Fibroblast of lung (primary cell): Measurements from ENCODE around the gene NUDCD3. TPM values are rescaled to one million over a fixed set of nuclear protein-coding genes. Genes with fewer than 3 reads are reported as not detected.

ENCODE experiments used
- DNase-seq, 2 donors: peaks; one replicate each; pipeline versions ENCODE4 v3.0.0 to v3.0.0-alpha.2; 2010; ENCODE audit warnings: low read depth in 2 of 2
- H2AFZ ChIP-seq: 2 replicates; pipeline ENCODE4 v1.5.1; 2012; ENCODE audit warnings: low read length, control low read depth, inconsistent platforms
- H3K27ac ChIP-seq: 2 replicates; pipeline ENCODE4 v1.5.1; 2011; ENCODE audit warnings: low read length, control low read depth; ENCODE audit not compliant: insufficient read depth
- H3K27me3 ChIP-seq: 2 replicates; pipeline ENCODE4 v1.5.1; 2011; ENCODE audit warnings: mild to moderate bottlenecking, low read length; ENCODE audit not compliant: control insufficient read depth, insufficient read depth
- H3K36me3 ChIP-seq: 2 replicates; pipeline ENCODE4 v1.5.1; 2011; ENCODE audit warnings: low read length; ENCODE audit not compliant: control insufficient read depth, insufficient read depth
- H3K4me1 ChIP-seq: 2 replicates; pipeline ENCODE4 v1.5.1; 2011; ENCODE audit warnings: low read length; ENCODE audit not compliant: control insufficient read depth, insufficient read depth; ENCODE audit errors: extremely low read depth
- H3K4me2 ChIP-seq: 2 replicates; pipeline ENCODE4 v1.5.1; 2011; ENCODE audit warnings: low read length, control low read depth; ENCODE audit not compliant: insufficient read depth; ENCODE audit errors: extremely low read depth
- H3K4me3 ChIP-seq, 4 experiments: fragments of 200-600 bp in 1 of 4; sonication (generic) in 1 of 4; replicated peaks in 1 of 4; 2 replicates each; pipeline ENCODE4 v1.5.1; 2011 to 2016; ENCODE audit warnings: low read length in 4 of 4, low read depth in 3 of 4, mild to moderate bottlenecking in 3 of 4, control low read depth in 2 of 4, inconsistent platforms in 1 of 4, mixed read lengths in 1 of 4; ENCODE audit not compliant: insufficient read depth in 1 of 4; ENCODE audit errors: control extremely low read depth in 1 of 4
- H3K79me2 ChIP-seq: 2 replicates; pipeline ENCODE4 v1.5.1; 2012; ENCODE audit warnings: mild to moderate bottlenecking, low read length, inconsistent platforms; ENCODE audit not compliant: control insufficient read depth, insufficient read depth
- H3K9ac ChIP-seq: 2 replicates; pipeline ENCODE4 v1.5.1; 2011; ENCODE audit warnings: mild to moderate bottlenecking, low read length, control low read depth; ENCODE audit not compliant: insufficient read depth
- H3K9me3 ChIP-seq: 2 replicates; pipeline ENCODE4 v1.5.1; 2012; ENCODE audit warnings: low read depth, low read length; ENCODE audit not compliant: control insufficient read depth, insufficient read depth
- H4K20me1 ChIP-seq: 2 replicates; pipeline ENCODE4 v1.5.1; 2011; ENCODE audit warnings: low read length; ENCODE audit not compliant: control insufficient read depth, insufficient read depth; ENCODE audit errors: extremely low read depth
- EZH2 ChIP-seq: IDR thresholded peaks from 2 replicates; pipeline ENCODE4 v1.5.1; 2012; ENCODE audit warnings: low read length, control low read depth, mild to moderate bottlenecking; ENCODE audit errors: missing control alignments
- polyA plus RNA-seq, 2 donors: library from polyadenylated mRNA; depleted of rRNA in 1 of 2; stranded (reverse) in 1 of 2; unstranded in 1 of 2; fragments of >200 nt; gene quantifications; 2 replicates each; pipeline ENCODE4 v1.2.1, GENCODE V29; 2011 to 2012; ENCODE audit warnings: missing spikeins in 1 of 2
- total RNA-seq: library from RNA; depleted of rRNA; stranded (reverse); fragments of >200 nt; gene quantifications from 2 replicates; pipeline ENCODE4 v1.2.1, GENCODE V29; 2014
- TF ChIP-seq, protein P1 (sequence below), 2 donors: IDR thresholded peaks in 1 of 2; conservative IDR thresholded peaks in 1 of 2; 1 replicate in 1 of 2; 2 replicates in 1 of 2; pipeline ENCODE4 v1.5.1; 2011 to 2012; ENCODE audit warnings: low read length in 2 of 2, control low read depth in 1 of 2, inconsistent platforms in 1 of 2, low read depth in 1 of 2, mild to moderate bottlenecking in 1 of 2

The NUDCD3 gene
- total and polyA plus RNA-seq, 2 donors (not counting 1 experiment from before 2014, with no cell fraction given) = 51.9 to 68.7 TPM

DNA sequence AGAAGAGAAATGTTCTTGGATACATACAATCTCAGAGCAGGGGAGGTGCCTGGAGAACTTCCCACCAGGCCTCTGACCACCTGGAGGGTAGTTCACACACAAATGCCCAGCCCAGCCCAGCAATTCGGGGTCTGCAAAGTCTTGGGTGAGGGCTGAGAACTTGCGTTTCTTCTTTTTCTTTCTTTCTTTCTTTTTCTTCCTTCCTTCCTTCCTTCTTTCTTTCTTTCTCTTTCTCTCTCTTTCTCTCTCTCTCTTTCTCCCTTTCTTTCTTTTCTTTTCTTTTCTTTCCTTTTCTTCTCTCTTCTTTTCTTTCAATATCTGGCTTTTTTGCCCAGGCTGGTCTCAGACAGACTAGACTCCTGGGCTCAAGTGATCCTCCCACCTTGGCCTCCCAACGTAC is 28.3 kb upstream of the NUDCD3 start:
- no peak overlapping the region for H2AFZ ChIP-seq
- no peak for DNase-seq
- peaks cover 7% of the 10 kb centered on the region for H3K27me3 ChIP-seq
- H3K4me3 ChIP-seq = no peak overlapping the region
- H3K27ac ChIP-seq = no peak overlapping the region
- no peaks in the 10 kb centered on the region for H3K4me1 ChIP-seq
- no peaks in the 10 kb centered on the region for H3K79me2 ChIP-seq
- no peak overlapping the region for H3K4me2 ChIP-seq
- no peaks in the 10 kb centered on the region for H3K9me3 ChIP-seq
- H4K20me1 ChIP-seq = no peaks in the 10 kb centered on the region
- TF ChIP-seq, protein P1, sequence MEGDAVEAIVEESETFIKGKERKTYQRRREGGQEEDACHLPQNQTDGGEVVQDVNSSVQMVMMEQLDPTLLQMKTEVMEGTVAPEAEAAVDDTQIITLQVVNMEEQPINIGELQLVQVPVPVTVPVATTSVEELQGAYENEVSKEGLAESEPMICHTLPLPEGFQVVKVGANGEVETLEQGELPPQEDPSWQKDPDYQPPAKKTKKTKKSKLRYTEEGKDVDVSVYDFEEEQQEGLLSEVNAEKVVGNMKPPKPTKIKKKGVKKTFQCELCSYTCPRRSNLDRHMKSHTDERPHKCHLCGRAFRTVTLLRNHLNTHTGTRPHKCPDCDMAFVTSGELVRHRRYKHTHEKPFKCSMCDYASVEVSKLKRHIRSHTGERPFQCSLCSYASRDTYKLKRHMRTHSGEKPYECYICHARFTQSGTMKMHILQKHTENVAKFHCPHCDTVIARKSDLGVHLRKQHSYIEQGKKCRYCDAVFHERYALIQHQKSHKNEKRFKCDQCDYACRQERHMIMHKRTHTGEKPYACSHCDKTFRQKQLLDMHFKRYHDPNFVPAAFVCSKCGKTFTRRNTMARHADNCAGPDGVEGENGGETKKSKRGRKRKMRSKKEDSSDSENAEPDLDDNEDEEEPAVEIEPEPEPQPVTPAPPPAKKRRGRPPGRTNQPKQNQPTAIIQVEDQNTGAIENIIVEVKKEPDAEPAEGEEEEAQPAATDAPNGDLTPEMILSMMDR (conservative IDR thresholded peaks at IDR 0.05 in 1 of 2, IDR thresholded peaks at IDR 0.05 in 1 of 2; ENCODE audit: low read depth in 1 of 2, low read length in 2 of 2) = no peak
- no peak for TF ChIP-seq EZH2
- no peaks in the 10 kb centered on the region for H3K36me3 ChIP-seq
- no peak overlapping the region for H3K9ac ChIP-seq

DNA sequence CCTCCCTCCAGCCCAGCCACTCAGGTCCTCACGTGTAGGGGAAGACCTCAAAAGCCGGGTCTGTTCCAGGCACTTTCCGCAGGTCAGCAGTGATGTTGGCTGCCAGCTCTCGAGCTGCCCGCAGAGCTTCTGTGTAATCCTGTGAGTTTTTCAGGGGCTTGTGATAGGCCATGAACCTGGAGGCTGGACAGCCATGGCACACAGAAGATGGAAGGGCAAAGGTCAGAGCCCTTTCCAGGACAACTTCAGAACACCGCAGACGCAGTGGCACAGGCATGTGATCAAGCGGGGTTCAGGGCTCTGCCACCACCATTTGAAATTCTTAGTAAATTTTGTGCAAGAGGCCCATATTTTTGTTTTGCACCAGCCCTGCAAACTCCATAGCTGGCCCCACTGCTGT is 26.7 kb upstream of the NUDCD3 start:
- Histone ChIP-seq H4K20me1 (no peaks in the 10 kb centered on the region), H3K27ac (no peak overlapping the region), H3K79me2 (no peaks in the 10 kb centered on the region), H3K4me2 (no peak overlapping the region), H3K9ac (no peak overlapping the region), H3K27me3 (peaks cover 4% of the 10 kb centered on the region), H3K36me3 (no peaks in the 10 kb centered on the region), H3K4me3 (no peak overlapping the region), H3K9me3 (no peaks in the 10 kb centered on the region), H2AFZ (no peak overlapping the region), H3K4me1 (no peaks in the 10 kb centered on the region)
- no peak for DNase-seq
- TF ChIP-seq, protein P1 (conservative IDR thresholded peaks at IDR 0.05 in 1 of 2, IDR thresholded peaks at IDR 0.05 in 1 of 2; ENCODE audit: low read depth in 1 of 2, low read length in 2 of 2) = no peak
- no peak for TF ChIP-seq EZH2

DNA sequence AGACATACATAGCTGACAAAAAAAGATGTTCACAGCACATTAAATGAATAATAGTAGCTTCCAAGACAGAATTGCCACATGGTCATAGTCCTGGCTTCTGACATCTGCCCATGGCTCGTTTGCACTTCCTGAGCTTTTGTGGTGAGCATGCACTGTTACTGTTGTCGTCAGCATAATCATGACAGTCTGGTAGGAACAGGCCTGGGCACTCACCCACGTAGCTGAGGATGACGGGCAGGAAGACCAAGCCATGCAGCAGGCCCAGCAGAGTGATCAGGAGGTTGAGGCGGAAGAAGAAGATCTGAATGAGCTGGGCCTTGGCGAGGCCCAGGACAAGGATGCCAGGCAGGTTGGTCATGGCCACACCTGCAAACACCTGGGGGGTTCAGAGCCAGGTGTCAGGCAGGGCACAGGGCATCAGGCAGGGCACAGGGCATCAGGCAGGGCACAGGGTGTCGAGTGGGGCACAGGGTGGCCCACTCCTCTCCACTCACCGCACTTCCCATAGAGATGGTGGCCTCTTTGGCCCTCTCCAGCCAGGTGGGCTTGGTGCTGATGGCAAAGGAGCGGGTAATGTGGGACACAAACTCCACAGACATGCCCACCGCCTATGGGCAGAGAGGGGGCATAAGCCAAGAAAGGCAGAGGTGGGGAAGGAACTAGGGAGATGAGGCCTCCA is 25.3 kb upstream of the NUDCD3 start:
- Histone ChIP-seq H3K27ac (no peak overlapping the region), H3K4me1 (no peaks in the 10 kb centered on the region), H3K27me3 (peaks cover 2% of the 10 kb centered on the region), H3K36me3 (no peaks in the 10 kb centered on the region), H3K4me3 (no peak overlapping the region), H3K9me3 (no peaks in the 10 kb centered on the region), H4K20me1 (no peaks in the 10 kb centered on the region), H3K79me2 (no peaks in the 10 kb centered on the region), H3K9ac (no peak overlapping the region), H3K4me2 (no peak overlapping the region), H2AFZ (no peak overlapping the region)
- no peak for DNase-seq
- TF ChIP-seq EZH2 = no peak
- TF ChIP-seq, protein P1 (conservative IDR thresholded peaks at IDR 0.05 in 1 of 2, IDR thresholded peaks at IDR 0.05 in 1 of 2; ENCODE audit: low read depth in 1 of 2, low read length in 2 of 2) = no peak
